Left cardiac atrium (tissue), 4 donors: Measurements from ENCODE around the gene MTCH2. TPM values are rescaled to one million over a fixed set of nuclear protein-coding genes. Genes with fewer than 3 reads are reported as not detected.
"Not testable (repeated sequence)": the region's sequence is repeated elsewhere in the genome, so short reads cannot be mapped to it uniquely, and the experiment has no call there.

ENCODE experiments used
- ATAC-seq, 2 donors: fragments of 200-7000 bp; cut with Tn5 transposase; one replicate each; pipeline ENCODE4 v1.9.1; 2020; ENCODE audit warnings: mild to moderate bottlenecking in 2 of 2, moderate library complexity in 2 of 2
- DNase-seq: peaks from one replicate; pipeline ENCODE4 v3.0.0-alpha.2; 2020
- intact Hi-C, 2 donors: fragments of 100-400 bp; cut with DNase I; formaldehyde crosslinking; loops; one replicate each; pipeline versions ENCODE4 v1.14.1 to v1.15.1; 2022 to 2023
- long read RNA-seq: library from polyadenylated mRNA; unstranded; transcript quantifications from one replicate; pipeline ENCODE4 v2.0.0, GENCODE V29; 2021
- total RNA-seq, 2 donors: library from RNA; stranded (reverse); fragmentation: NEBNext Ultra II Directional; extraction: Animal tissue kit (Norgen Biotek cat#: 25700); gene quantifications; one replicate each; pipeline ENCODE4 v1.2.1, GENCODE V29; 2021
- donor health status: DM: no; HTN: yes; CAD: no.
- donor health status: DM: no; HTN: yes; CAD: no; lungs with severe emphysema.
- donor health status: DM: yes; HTN: yes; CAD: no.
- donor health status: Dilated cardiomyopathy.

MTCH2 gene
- 10 to 100 TPM; 82.8 to 92.8 TPM for total RNA-seq
- long read RNA-seq, transcript MTCH2-201 (13 exons, 2,587 nt) = major isoform, 44 of 63 reads
- long read RNA-seq, partial matches to known transcripts = 4 of 63 reads
- long read RNA-seq, other reads (novel, unspliced or antisense) = 15 of 63 reads

DNA sequence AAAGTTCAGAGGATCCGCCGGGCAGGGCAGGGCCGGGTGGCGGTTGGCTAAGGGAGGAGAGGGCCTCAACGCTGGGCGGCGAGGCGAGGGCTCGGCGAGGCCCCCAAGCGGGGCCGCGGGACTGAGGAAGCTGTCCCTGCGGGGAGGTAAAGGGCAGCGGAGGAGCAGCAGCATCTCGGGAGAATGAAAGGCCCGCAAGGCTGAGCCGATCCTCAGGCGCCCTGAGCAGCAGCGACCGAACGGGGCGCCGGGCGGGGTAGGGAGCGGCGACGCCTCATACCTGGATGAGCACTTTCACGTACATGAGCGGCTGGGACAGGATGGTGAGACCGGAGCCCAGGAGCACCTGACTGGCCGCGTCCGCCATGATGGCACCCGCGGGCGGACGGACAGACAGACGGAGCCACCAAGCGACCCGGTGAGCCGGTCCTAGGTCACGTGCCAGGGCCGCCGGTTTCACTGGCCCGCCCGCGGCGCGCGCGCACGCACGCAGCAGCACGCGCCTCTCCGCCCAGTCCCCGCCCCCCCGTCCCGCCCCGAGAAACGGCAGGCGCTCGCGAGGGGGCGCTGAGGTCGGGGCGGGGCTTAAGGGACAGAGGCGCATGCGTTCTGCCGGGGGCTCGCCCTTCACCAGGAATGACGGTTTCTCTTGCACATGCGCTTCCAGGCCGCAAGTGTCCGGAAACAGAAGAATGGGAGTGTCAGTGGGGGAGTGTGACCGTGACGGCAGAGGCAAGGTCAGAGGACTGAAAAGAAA, at the start of gene MTCH2:
Gene MTCH2, minus strand, starts transcription at position 461 of the 757 bp plus-strand sequence. Its CDS starts 94 bp downstream, at position 367.
- intact Hi-C loops = no loop called here
- peak; percentile 96 for DNase-seq

DNA sequence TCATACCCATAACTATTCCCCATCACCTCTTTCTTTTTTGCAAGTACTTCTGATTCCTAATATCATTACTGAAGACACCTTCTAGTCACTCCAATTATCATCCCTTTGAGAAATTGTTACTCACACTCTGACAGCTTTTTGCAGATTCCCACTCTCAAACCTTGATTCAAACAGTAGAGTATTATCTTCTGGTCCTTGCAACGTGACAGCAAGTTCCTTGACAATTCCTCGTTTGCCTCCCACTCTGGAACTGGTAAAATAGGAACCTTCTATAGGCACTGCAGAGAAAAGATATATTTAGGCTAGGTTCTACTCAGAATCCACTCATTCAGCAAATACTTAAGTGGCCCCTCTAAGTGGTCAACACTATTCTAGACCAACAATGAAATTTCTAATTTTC, 49.6 kb upstream of the MTCH2 start:
- DNase-seq = no peak
- intact Hi-C loops = no loop called here
- no peak for ATAC-seq

More for the DNA sequence above, at the start of gene MTCH2:
- ATAC-seq = peak; percentile 98 to 99

DNA sequence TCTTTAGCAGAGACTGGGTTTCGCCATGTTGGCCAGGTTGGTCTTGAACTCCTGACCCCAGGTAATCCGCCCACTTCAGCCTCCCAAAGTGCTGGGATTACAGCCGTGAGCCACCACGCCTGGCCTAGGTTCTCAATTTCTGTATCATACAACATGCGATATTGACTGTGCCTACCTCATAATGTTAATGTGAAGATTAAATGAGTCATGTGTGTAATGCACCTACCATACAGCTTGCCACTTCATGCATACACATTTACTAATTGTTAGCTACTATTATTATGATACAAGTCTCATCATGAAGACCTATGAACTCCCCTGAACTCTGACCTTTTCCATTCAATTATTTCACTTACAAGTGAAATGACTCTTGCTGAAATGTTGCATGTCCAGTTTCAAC, 47.1 kb upstream of the MTCH2 start:
- ATAC-seq = no peak
- intact Hi-C loops = no loop called here
- no peak for DNase-seq

DNA sequence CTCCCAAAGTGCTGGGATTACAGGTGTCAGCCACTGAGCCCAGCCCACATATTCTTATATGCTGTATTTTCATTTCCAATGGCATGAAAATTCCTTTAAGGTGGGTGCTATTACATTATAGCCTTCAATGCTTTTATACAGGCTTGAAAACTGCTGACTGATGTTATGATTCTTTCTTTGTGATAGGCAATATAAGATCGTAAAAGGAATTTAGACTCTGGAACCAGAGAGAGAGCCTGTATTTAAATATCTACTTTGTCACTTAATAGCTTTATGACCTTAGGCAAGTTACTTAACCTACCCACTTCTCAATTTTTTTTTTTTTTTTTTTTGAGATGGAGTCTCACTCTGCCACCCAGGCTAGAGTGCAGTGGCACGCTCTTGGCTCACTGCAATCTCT, 46.6 kb upstream of the MTCH2 start:
- intact Hi-C loops = no loop called here
- ATAC-seq = no peak
- no peak for DNase-seq

DNA sequence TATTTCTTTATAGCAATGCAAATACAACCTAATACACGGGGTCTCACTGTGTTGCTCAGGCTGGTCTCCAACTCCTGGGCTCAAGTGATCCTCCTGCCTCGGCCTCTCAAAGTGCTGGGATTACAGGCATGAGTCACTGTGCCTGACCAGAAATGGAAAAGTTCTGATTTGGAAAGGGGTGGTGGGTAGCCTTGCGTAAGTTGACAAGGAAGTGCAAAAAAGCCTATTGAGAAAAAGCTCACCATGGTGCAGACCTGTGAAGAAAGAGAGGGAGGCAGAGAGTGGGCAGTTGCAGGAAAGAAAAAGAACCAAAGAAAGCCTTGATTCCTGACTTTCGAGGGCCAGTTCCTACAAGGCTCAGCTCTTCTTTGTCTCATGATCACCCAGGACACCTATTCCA, 45.8 kb upstream of the MTCH2 start:
- ATAC-seq (no peak), DNase-seq (no peak)
- intact Hi-C loops = no loop called here

GRCh38 chr11:47686704-47687103, 44.3 kb upstream of the MTCH2 start:
- intact Hi-C loops, DNase-seq, ATAC-seq: not testable (repeated sequence)

GRCh38 chr11:47686151-47686550, 43.8 kb upstream of the MTCH2 start:
- DNase-seq = no peak
- intact Hi-C loops = no loop called here
- no peak for ATAC-seq

GRCh38 chr11:47675851-47676250, 33.5 kb upstream of the MTCH2 start:
- ATAC-seq (no peak), DNase-seq (no peak)
- intact Hi-C loops = no loop called here

DNA sequence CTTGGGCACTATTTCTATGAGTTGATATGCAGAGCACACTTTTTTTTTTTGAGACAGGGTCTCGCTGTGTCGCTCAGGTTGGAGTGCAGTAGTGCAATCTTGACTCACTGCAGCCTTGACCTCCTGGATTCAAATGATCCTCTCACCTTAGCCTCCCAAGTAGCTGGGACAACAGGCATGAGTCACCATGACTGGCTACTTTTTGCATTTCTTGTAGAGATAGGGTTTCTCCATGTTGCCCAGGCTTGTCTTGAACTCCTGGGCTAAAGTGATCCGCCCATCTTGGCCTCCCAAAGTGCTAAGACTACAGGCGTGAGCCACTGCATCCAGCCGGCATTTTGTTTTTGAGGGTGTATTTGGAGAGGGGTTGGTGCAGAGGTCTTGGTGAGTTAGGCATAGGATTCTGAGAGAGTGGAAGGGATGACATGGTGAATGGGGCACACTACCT, 29.9 kb upstream of the MTCH2 start:
- intact Hi-C loops = no loop called here
- ATAC-seq = no peak
- DNase-seq = no peak

- intact Hi-C loops = no loop called here
- no peak for ATAC-seq
Measured at GRCh38 chr11:47669856-47670255, 27.5 kb upstream of the MTCH2 start.

GRCh38 chr11:47668665-47669064, 26.3 kb upstream of the MTCH2 start:
- DNase-seq (no peak), ATAC-seq (no peak)
- intact Hi-C loops = no loop called here

More at GRCh38 chr11:47669856-47670255, 27.5 kb upstream of the MTCH2 start:
- DNase-seq = no peak

GRCh38 chr11:47667555-47667954, 25.2 kb upstream of the MTCH2 start:
- no peak for DNase-seq
- intact Hi-C loops = no loop called here
- ATAC-seq = no peak

- no peak for DNase-seq
- no peak for ATAC-seq
- intact Hi-C loops = no loop called here
Measured at GRCh38 chr11:47667135-47667534, 24.8 kb upstream of the MTCH2 start.

- ATAC-seq, DNase-seq, intact Hi-C loops: not testable (repeated sequence)
Measured at GRCh38 chr11:47664936-47665335, 22.6 kb upstream of the MTCH2 start.

- intact Hi-C loops = no loop called here
- DNase-seq (no peak), ATAC-seq (no peak)
Measured at GRCh38 chr11:47661245-47661644, 18.9 kb upstream of the MTCH2 start.

DNA sequence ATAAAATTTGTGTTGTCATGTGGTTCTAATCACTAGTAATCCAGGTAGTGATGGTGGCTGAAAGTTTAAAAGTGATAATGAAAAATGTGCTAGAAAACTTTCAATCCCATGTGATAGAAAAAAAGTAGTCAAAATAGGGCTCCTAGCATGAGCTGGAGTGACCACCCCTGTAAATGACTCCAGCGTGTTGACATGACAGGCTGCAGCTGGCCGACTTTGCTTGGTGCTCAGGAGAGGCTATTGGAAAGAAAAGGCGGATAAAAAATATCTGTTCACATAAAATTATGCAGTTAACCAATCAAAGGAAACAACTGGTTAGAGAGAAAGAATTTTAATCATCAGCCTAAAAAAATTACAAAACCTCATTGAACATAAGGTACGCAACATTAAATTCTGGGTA, 16.9 kb upstream of the MTCH2 start:
- DNase-seq (no peak), ATAC-seq (no peak)
- intact Hi-C loops = loop anchor here in 1 of 2 donors (5.0 kb wide), 1 partner anchor 48 kb away; no protein-coding TSS in a partner anchor

DNA sequence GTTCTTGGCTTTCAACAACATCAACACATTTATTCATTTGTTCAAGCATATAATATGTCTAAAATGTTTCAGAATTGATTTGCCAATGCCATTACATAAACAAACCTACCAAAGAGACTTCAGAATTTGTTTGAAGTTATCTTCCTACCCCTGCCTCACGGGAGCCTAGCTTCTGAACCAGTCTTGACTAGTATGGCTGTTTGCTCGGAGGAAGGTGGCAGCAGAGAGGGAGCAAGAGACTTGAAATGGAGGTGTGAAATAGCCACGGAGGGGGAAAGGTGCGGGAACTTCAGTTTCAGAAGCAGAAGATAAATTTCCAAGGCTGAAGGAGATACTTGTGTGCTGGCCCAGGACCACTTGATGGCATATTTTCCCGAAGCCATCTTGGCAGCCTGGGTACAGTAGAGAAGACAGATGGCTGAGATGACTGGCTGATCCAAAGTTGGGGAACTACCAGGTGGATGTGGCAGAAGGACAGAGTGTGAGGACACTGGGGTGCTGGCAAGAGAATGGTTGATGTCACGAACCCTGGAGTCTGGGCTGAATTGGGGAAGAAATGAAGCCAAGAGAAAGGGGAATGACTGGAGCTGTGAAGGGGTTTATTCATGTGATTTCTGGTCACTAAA, 14.0 kb upstream of the MTCH2 start:
- intact Hi-C loops = loop anchor here in 1 of 2 donors (5.0 kb wide), 1 partner anchor 51 kb away; no protein-coding TSS in a partner anchor
- no peak for ATAC-seq
- no peak for DNase-seq

- intact Hi-C loops = no loop called here
- DNase-seq (no peak), ATAC-seq (no peak)
Measured at GRCh38 chr11:47651818-47652469, 9.6 kb upstream of the MTCH2 start.

DNA sequence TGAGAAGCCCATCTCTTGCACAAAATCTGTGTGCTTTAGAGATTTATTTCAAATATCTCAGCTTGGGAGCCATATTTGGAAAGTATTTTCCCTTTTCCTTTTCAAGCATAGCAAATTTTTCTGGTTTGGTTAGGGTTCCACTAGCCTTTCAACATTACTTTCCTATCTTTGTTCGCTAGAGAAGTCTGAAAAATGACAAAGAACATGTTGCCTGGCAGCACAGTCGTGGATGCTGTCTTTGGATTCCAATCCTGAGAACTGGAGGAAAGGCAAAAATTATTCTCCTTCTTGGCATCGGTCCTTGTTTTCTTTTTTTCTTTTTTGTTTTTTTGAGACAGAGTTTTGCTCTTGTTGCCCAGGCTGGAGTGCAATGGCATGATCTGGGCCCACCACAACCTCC, 6.9 kb upstream of the MTCH2 start:
- DNase-seq = no peak
- intact Hi-C loops = no loop called here

GRCh38 chr11:47646019-47646418, 3.7 kb upstream of the MTCH2 start:
- intact Hi-C loops = no loop called here
- ATAC-seq (no peak), DNase-seq (no peak)

More for the DNA sequence above, 6.9 kb upstream of the MTCH2 start:
- ATAC-seq = peak in 1 of 2 donors; percentile 47
